ENCODE results near the gene VWCE. TPM values are rescaled to one million over a fixed set of nuclear protein-coding genes. Genes with fewer than 3 reads are reported as not detected.
A peak's percentile ranks its signal among the peaks of the same experiment; 100 is the strongest.

Gene VWCE
- total RNA-seq: 1 to 10 TPM in 2 of 5 donors, under 1 TPM in 3; 0.48 to 1.3 (median 0.60) TPM
- 0.09 TPM for total RNA-seq (2013)
- total RNA-seq: 0 to 8.7 (median 0.50) reads per million in 29 experiments

- peaks cover 9 to 23% of the 10 kb centered on the region in 2 donors for H3K27me3 Mint-ChIP-seq
- peaks cover 36 to 40% (median 37%) of the 10 kb centered on the region in 3 donors for H3K4me1 Mint-ChIP-seq
- H3K4me3 Mint-ChIP-seq: peak within 1 kb of the TSS; percentile 68 to 80 (median 76)
- POLR2A ChIA-PET: no interaction called here
- under 1% methylated on average over 96 of the region's 97 CpGs for WGBS (ENCODE audit: insufficient coverage)
- Histone ChIP-seq H3K4me3 (ENCODE audit: control insufficient read depth in 1 of 2, extremely low read depth in 1 of 2, low read length in 1 of 2) (peak within 1 kb of the TSS; percentile 46 to 71), H3K27me3 (replicated peaks in 1 of 2; ENCODE audit: control insufficient read depth in 2 of 2, extremely low read depth in 1 of 2, insufficient read depth in 2 of 2, low read length in 1 of 2) (peaks cover 0 to 41% of the 10 kb centered on the region in 2 experiments), H3K4me1 (ENCODE audit: control insufficient read depth in 1 of 2, extremely low read depth in 1 of 2, insufficient read depth in 2 of 2, low read length in 2 of 2) (peaks cover 5 to 32% of the 10 kb centered on the region in 2 experiments), H3K27ac (ENCODE audit: low read length) (no peak within 1 kb of the TSS), H3K9me3 (no peaks in the 10 kb centered on the region), H3K36me3 (ENCODE audit: control insufficient read depth in 2 of 2, extremely low read depth in 1 of 2, insufficient read depth in 1 of 2, low read length in 1 of 2) (peaks cover 0 to 9% of the 10 kb centered on the region in 2 donors)
- peak; percentile 87 to 91 (median 88) for ATAC-seq (replicated peaks in 1 of 4)
- H3K9me3 Mint-ChIP-seq: no peaks in the 10 kb centered on the region
- H3K27ac Mint-ChIP-seq: no peak within 1 kb of the TSS
- CTCF ChIA-PET: interaction anchor here in 1 of 2 donors (1.0 kb wide), 1 partner anchor 41 kb away, joined by 4 read pairs; no protein-coding TSS in a partner anchor
- H3K36me3 Mint-ChIP-seq: peaks cover 20% of the 10 kb centered on the region
- peak; percentile 21 to 71 (median 54) for DNase-seq
Measured at GRCh38 chr11:61294717-61295595, at the start of gene VWCE. TSS of gene VWCE (minus strand) at chr11:61295316. CDS start at chr11:61295037, 279 bp downstream.

DNA sequence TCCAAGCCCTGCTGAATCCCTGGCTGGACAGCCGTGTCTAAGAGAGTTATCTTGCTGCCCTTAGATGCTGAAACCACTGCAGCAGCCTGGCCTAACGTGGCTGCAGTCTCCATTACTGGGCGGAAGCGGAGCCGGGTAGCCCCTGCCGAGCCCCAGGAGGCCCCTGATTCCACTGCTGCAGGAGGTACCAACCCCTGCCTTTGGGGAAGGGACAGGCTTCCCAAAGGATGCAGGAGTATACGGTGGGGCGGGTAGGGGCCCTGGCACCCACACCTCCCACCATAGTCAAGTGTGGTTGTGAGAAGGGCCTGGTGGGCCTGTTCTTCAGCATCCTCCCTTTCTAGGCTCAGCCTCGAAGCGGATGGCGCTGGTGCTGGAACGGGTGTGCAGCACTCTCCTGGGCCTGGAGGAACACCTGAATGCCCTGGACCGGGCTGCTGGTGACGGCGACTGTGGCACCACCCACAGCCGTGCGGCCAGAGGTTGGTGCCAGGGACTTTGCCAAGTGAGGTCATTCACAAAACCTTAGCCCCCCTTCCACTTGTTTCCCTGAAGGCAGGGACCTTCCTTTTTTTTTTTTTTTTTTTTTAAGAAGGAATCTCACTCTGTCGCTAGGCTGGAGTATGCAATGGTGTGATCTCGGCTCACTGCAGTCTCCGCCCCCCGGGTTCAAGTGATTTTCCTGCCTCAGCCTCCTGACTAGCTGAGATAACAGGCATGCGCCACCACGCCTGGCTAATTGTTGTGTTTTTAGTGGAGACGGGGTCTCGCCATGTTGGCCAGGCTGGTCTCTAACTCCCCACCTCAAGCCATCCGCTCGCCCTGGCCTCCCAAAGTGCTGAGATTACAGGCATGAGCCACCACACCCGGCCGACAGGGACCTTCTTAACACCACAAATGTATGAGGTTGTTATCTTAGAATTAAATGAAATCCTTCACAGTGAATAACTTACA lies 49.0 kb upstream of the VWCE start:
- ATAC-seq (replicated peaks in 1 of 4) (no peak), DNase-seq (no peak)
- no peak overlapping the region for H3K27ac Mint-ChIP-seq
- no peaks in the 10 kb centered on the region for H3K9me3 Mint-ChIP-seq
- Histone ChIP-seq H3K36me3 (ENCODE audit: control insufficient read depth in 2 of 2, extremely low read depth in 1 of 2, insufficient read depth in 1 of 2, low read length in 1 of 2) (peaks cover 10 to 35% of the 10 kb centered on the region in 2 donors), H3K4me3 (ENCODE audit: control insufficient read depth in 1 of 2, extremely low read depth in 1 of 2, low read length in 1 of 2) (no peak overlapping the region), H3K9me3 (no peaks in the 10 kb centered on the region), H3K27me3 (replicated peaks in 1 of 2; ENCODE audit: control insufficient read depth in 2 of 2, extremely low read depth in 1 of 2, insufficient read depth in 2 of 2, low read length in 1 of 2) (no peaks in the 10 kb centered on the region), H3K4me1 (ENCODE audit: control insufficient read depth in 1 of 2, extremely low read depth in 1 of 2, insufficient read depth in 2 of 2, low read length in 2 of 2) (no peaks in the 10 kb centered on the region), H3K27ac (ENCODE audit: low read length) (no peak overlapping the region)
- H3K36me3 Mint-ChIP-seq: peaks cover 22% of the 10 kb centered on the region
- ChIA-PET CTCF (no interaction called here), POLR2A (no interaction called here)
- WGBS (ENCODE audit: insufficient coverage): 97% methylated on average over 11 of the region's 29 CpGs
- H3K27me3 Mint-ChIP-seq: no peaks in the 10 kb centered on the region
- H3K4me3 Mint-ChIP-seq: no peak overlapping the region
- no peaks in the 10 kb centered on the region for H3K4me1 Mint-ChIP-seq

GRCh38 chr11:61342207-61342803 lies 47.2 kb upstream of the VWCE start:
- ChIA-PET CTCF (interaction anchor here (0.6 to 1.0 kb wide), 3 partner anchors 16 to 175 kb away, joined by 3 to 4 read pairs (median 3); no protein-coding TSS in a partner anchor), POLR2A (interaction anchor here in 1 of 2 donors (0.6 kb wide), 1 partner anchor 295 kb away, joined by 3 read pairs; no protein-coding TSS in a partner anchor)
- 88% methylated on average over 12 of the region's 20 CpGs for WGBS (ENCODE audit: insufficient coverage)
- ATAC-seq (replicated peaks in 1 of 4): no peak
- Mint-ChIP-seq H3K9me3 (no peaks in the 10 kb centered on the region), H3K4me3 (no peak overlapping the region), H3K27me3 (no peaks in the 10 kb centered on the region), H3K4me1 (peaks cover 0 to under 1% (median 0%) of the 10 kb centered on the region in 3 donors), H3K36me3 (peaks cover 21% of the 10 kb centered on the region), H3K27ac (no peak overlapping the region)
- Histone ChIP-seq H3K27me3 (replicated peaks in 1 of 2; ENCODE audit: control insufficient read depth in 2 of 2, extremely low read depth in 1 of 2, insufficient read depth in 2 of 2, low read length in 1 of 2) (no peaks in the 10 kb centered on the region), H3K4me1 (ENCODE audit: control insufficient read depth in 1 of 2, extremely low read depth in 1 of 2, insufficient read depth in 2 of 2, low read length in 2 of 2) (no peaks in the 10 kb centered on the region), H3K9me3 (no peaks in the 10 kb centered on the region), H3K27ac (ENCODE audit: low read length) (no peak overlapping the region), H3K4me3 (ENCODE audit: control insufficient read depth in 1 of 2, extremely low read depth in 1 of 2, low read length in 1 of 2) (no peak overlapping the region), H3K36me3 (ENCODE audit: control insufficient read depth in 2 of 2, extremely low read depth in 1 of 2, insufficient read depth in 1 of 2, low read length in 1 of 2) (peaks cover 7 to 24% of the 10 kb centered on the region in 2 donors)
- no peak for DNase-seq

- peaks cover 0 to 6% (median 4%) of the 10 kb centered on the region in 3 donors for H3K4me1 Mint-ChIP-seq
- POLR2A ChIA-PET: no interaction called here
- Histone ChIP-seq H3K36me3 (ENCODE audit: control insufficient read depth in 2 of 2, extremely low read depth in 1 of 2, insufficient read depth in 1 of 2, low read length in 1 of 2) (peaks cover 7 to 24% of the 10 kb centered on the region in 2 donors), H3K4me1 (ENCODE audit: control insufficient read depth in 1 of 2, extremely low read depth in 1 of 2, insufficient read depth in 2 of 2, low read length in 2 of 2) (no peaks in the 10 kb centered on the region), H3K9me3 (no peaks in the 10 kb centered on the region), H3K27ac (ENCODE audit: low read length) (no peak overlapping the region), H3K4me3 (ENCODE audit: control insufficient read depth in 1 of 2, extremely low read depth in 1 of 2, low read length in 1 of 2) (no peak overlapping the region), H3K27me3 (replicated peaks in 1 of 2; ENCODE audit: control insufficient read depth in 2 of 2, extremely low read depth in 1 of 2, insufficient read depth in 2 of 2, low read length in 1 of 2) (no peaks in the 10 kb centered on the region)
- H3K27me3 Mint-ChIP-seq: no peaks in the 10 kb centered on the region
- H3K27ac Mint-ChIP-seq: no peak overlapping the region
- H3K9me3 Mint-ChIP-seq: no peaks in the 10 kb centered on the region
- no peak overlapping the region for H3K4me3 Mint-ChIP-seq
- ATAC-seq (replicated peaks in 1 of 4) (no peak), DNase-seq (no peak)
- peaks cover 21% of the 10 kb centered on the region for H3K36me3 Mint-ChIP-seq
- CTCF ChIA-PET: interaction anchor here (0.6 to 1.0 kb wide), 3 partner anchors 16 to 175 kb away, joined by 3 to 4 read pairs (median 3); no protein-coding TSS in a partner anchor
- 96% methylated on average over 4 of the region's 4 CpGs for WGBS (ENCODE audit: insufficient coverage)
Measured at GRCh38 chr11:61341706-61342105, 46.6 kb upstream of the VWCE start.

DNA sequence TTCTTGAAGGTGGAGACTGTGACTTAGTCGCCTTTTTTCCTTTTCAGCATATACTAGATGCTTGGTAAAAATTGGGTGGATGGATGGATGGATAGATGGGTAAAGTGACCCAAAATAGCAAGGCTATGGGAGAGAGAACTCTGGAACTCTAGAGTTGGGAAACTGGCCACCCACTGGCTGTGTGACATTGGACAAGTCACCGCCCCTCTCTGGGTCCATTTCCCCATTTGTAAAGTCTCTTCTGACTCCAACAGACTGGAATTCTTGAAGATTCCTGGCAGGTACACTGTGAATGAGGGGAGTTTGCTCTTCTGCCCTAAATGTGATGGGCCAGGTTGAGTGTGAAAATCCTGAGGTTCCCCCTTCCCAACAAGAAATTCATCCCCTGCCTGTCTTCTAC lies 45.9 kb upstream of the VWCE start:
- DNase-seq: no peak
- Histone ChIP-seq H3K9me3 (no peaks in the 10 kb centered on the region), H3K27me3 (replicated peaks in 1 of 2; ENCODE audit: control insufficient read depth in 2 of 2, extremely low read depth in 1 of 2, insufficient read depth in 2 of 2, low read length in 1 of 2) (no peaks in the 10 kb centered on the region), H3K4me3 (ENCODE audit: control insufficient read depth in 1 of 2, extremely low read depth in 1 of 2, low read length in 1 of 2) (no peak overlapping the region), H3K27ac (ENCODE audit: low read length) (no peak overlapping the region), H3K36me3 (ENCODE audit: control insufficient read depth in 2 of 2, extremely low read depth in 1 of 2, insufficient read depth in 1 of 2, low read length in 1 of 2) (peaks cover 7 to 24% of the 10 kb centered on the region in 2 donors), H3K4me1 (ENCODE audit: control insufficient read depth in 1 of 2, extremely low read depth in 1 of 2, insufficient read depth in 2 of 2, low read length in 2 of 2) (peaks cover 0 to 7% of the 10 kb centered on the region in 2 experiments)
- Mint-ChIP-seq H3K9me3 (no peaks in the 10 kb centered on the region), H3K27ac (no peak overlapping the region), H3K36me3 (peaks cover 20% of the 10 kb centered on the region), H3K4me3 (no peak overlapping the region), H3K4me1 (peaks cover 6 to 11% (median 6%) of the 10 kb centered on the region in 3 donors), H3K27me3 (no peaks in the 10 kb centered on the region)
- no peak for ATAC-seq (replicated peaks in 1 of 4)
- POLR2A ChIA-PET: no interaction called here
- no CpG with 5 or more reads among the region's 2 CpGs for WGBS (ENCODE audit: insufficient coverage)
- CTCF ChIA-PET: no interaction called here
